ENCODE data around the gene PRXL2A. TPM values are rescaled to one million over a fixed set of nuclear protein-coding genes. Genes with fewer than 3 reads are reported as not detected.

Gene PRXL2A
- total RNA-seq, 1 donor from 2014 or later, result 63.6 TPM

DNA sequence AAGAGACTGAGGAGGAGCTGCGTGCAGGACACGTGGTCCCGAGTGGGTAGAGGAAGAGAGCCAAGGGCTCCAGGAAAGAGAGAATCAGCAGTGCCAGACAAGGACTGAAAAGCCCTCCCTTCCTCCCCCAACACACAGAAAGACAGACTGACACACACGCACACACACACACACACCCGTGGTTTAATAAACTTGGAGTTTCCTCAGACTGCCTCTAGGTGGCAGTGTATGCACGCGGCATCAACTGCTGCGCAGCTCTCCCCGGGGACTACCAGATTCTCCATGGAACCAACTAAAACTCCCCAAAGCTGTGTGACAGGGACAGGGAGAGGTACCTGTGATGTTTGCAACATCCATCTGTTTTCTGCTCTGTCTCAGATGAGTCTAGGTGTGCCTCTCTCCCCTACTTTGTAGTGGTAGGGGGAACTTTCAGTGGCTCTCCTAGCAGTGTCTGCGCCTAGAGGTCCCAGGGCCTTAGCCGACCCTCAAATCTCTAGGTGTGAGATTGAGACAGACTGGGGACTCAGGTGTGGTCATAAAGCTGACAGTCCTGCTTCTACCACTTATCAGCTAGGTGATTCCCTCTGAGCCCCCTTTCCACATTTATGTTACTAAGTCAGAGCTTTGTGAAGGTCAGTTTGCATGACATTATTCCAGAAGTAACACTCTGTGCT, 36.4 kb downstream of the PRXL2A start:
- peak; percentile 73 for DNase-seq (ENCODE audit: low spot score)

DNA sequence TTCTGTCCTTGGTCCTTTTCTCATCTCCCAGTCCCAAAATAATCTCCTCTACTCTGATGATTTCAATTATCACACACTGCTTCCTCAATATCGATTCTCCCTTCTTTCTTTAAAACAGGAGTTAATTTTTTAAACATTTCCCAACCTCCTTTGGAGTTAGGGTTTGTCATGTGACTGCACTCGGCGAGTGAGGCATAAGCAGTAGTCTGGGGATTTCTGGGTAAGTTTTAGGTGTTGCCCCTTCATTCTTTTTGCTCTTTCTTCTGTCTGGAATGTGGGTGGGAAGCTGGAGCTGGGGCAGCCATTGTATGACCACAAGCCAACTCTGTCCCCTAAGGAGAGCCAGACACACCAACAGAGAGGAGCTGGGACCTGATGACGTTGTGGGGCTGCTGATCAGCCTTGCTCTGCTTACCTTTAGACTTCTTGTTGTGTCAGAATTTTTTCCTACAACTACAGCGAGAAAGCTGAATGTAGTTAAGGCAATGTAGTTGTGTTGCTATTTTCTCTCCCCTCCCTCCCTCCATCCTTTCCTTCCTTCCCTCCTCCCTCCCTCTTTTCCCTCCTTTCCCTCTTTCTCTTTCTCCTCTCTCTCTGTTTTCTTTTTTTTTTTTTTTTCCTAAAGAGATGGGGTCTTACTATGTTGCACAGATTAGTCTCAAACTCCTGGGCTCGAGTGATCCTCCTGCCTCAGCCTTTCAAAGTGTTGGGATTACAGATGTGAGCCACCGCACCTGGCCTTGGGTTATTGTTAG, 39.3 kb downstream of the PRXL2A start:
- no peak for DNase-seq (ENCODE audit: low spot score)

- no peak for DNase-seq (ENCODE audit: low spot score)
These were observed 40.0 kb downstream of the PRXL2A start for GRCh38 chr10:80448209-80448942.

- no peak for DNase-seq (ENCODE audit: low spot score)
These were observed 41.2 kb downstream of the PRXL2A start for GRCh38 chr10:80449520-80449919.

DNA sequence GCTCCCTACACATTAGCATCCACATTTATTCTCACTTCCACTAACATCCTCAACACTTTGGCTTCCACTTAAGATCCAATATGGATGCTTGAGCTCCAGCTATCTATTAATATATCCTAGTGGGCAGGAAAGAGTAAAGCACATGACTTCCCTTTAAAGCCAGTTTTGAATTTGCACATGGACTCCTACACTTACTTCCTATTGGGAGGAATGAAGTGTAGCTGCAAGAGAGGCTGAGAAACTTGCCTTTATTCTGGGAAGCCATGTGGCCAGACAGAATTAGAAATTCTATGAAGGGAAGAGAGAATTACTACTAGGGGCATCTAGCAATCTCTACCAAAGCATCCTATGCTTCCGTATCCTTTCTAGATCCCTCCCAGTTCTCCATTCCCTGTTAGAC, 42.8 kb downstream of the PRXL2A start:
- DNase-seq (ENCODE audit: low spot score), result no peak

DNA sequence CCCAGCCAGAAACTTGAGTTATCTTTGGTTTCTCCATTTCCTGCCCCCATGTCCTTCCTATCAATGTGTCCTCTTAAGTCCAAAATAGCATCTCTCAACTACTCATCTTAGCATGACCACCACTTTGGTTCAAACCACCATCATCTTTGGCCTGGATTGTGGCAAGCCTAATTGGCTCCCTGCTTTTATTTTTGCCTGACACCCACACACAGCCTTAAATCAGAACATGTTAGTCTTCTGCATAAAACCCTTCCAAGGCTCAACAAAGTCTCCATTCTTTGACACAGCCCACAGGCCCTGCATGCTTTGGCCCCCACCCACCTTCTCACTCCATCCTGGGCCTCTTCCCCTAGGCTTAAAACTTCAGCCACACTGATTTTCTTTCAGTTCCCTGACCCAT, 43.7 kb downstream of the PRXL2A start:
- no peak for DNase-seq (ENCODE audit: low spot score)

DNA sequence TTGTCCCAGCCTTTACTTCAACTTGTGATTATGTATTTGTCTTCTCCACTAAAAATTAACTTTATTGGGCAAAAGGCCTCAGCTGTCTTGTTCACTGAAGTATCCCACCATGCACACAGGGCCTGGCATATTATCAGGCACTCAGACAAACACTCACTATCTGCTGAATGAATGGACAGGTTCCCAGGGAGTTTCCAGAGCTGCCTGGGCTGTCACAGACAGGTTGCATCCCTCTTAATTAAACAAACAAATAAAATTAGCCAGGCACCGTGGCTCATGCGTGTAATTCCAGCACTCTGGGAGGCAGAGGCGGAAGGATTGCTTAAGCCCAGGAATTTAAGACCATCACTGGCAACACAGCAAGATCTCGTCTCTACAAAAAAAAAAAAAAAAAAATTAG, 44.3 kb downstream of the PRXL2A start:
- DNase-seq (ENCODE audit: low spot score), result no peak

GRCh38 chr10:80453056-80453841, 44.9 kb downstream of the PRXL2A start:
- no peak for DNase-seq (ENCODE audit: low spot score)

DNA sequence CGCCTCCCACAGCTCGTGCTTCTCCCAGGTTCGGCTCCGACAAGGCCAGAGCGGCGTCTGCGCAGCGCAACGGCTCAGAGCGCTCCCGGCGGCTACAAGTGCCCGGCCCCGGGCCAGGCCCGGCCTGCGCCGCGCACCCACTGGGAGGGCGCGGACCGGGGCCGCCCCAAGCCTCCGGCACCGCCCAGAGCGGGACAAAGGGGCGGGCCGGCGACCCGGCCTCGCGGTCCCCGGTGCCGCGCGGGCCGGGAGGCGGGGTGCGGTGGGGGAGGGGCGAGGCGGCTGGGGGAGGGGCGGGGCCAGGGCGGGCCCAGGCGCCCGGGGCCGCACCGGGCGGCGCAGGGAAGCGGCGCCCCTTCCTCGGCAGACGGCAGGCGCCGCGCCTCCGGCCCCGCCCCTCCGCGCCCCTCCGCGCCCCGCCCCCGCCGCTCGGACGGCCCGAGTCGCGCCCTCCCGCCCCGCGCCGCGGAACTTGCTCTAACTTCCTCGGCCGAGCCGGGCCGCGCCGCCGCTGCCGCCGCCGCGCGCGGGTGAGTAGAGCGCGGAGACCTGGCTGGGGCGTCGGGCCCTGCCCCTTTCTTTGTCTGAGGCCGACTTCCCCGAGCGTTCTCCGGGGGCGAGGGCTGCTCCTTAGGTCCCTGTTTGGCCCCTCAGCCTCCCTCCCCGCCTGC, 45.6 kb downstream of the PRXL2A start, which contains the start of gene TSPAN14:
Gene TSPAN14, plus strand, starts transcription at position 469 of the 671 bp plus-strand sequence. CDS start 34,924 bp downstream, outside the sequence.
- peak; percentile 82 for DNase-seq (ENCODE audit: low spot score)

- DNase-seq (ENCODE audit: low spot score), result peak; percentile 40
These were observed 46.4 kb downstream of the PRXL2A start for GRCh38 chr10:80454513-80455460.

DNA sequence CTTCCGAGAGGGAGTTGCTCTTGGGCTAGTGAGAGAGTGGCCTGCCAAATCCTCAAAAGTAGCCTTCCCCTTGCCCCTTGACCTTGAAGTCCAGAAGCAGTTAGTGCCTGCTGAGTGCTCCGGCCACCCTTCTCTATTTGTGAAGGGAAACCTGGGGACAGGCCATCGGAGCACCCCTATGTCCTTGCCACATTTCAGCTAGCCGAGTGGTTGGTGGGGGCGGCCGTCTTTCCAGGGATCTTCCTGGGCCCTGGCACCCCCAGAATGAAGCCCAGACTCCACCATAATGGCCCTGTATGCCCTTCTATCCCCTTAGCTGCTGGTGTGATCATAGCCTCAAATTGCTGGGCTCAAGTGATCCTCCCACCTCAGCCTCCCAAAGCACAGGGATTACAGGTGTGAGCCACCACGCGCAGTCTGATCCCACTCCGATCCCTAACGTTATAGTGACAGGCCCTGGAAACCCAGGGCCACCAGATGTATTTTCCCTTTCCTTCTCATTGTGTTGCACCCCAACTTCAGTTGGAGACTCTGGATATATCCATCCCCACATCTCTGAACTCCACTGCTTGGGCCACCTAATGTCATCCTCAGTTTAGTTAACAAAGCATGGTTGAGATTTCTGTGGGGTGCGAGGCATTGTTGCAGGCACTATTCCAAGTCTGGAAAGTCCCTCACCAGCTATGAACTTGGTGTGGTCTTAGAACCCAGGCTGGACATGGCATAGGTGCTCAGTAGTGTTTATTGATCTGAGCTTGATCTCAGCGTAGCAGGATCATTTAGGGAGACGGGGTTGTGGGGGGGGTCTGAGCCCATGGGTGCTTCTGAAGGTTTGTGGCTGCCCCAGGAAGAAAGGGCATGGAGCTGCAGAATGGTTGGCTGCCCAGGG, 47.4 kb downstream of the PRXL2A start:
- no peak for DNase-seq (ENCODE audit: low spot score)

GRCh38 chr10:80457554-80458262, 49.4 kb downstream of the PRXL2A start:
- DNase-seq (ENCODE audit: low spot score), result no peak

- DNase-seq (ENCODE audit: low spot score), result no peak
These were observed 49.9 kb downstream of the PRXL2A start for GRCh38 chr10:80458263-80458625.

DNA sequence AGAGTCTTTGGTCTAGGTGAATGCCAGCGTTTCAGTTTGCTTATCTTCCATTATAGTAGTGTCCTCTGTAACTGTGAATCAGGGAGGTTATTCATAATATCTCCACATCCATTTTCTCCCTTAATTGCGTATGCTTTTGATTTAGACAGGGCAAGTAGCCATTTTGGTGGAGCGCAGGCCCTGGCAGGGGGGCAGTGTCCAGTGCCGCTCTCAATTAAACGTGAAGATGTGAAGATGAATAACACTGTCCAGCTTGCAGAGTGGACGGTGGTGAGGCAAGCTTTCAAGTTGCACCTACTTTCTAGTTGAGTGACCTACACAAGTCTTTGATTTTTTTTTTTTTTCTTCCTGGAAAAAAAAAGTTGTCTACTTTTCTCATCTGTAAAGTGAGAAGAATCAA, 50.3 kb downstream of the PRXL2A start:
- no peak for DNase-seq (ENCODE audit: low spot score)

GRCh38 chr10:80459047-80459865, 50.9 kb downstream of the PRXL2A start:
- peak; percentile 45 for DNase-seq (ENCODE audit: low spot score)

GRCh38 chr10:80460399-80461207, 52.3 kb downstream of the PRXL2A start:
- peak; percentile 91 for DNase-seq (ENCODE audit: low spot score)
